Measurements from ENCODE around the gene HSD17B1. TPM values are rescaled to one million over a fixed set of nuclear protein-coding genes. Genes with fewer than 3 reads are reported as not detected.

HSD17B1 gene
- polyA plus RNA-seq, 1 donor from 2014 or later: 1.0 TPM

DNA sequence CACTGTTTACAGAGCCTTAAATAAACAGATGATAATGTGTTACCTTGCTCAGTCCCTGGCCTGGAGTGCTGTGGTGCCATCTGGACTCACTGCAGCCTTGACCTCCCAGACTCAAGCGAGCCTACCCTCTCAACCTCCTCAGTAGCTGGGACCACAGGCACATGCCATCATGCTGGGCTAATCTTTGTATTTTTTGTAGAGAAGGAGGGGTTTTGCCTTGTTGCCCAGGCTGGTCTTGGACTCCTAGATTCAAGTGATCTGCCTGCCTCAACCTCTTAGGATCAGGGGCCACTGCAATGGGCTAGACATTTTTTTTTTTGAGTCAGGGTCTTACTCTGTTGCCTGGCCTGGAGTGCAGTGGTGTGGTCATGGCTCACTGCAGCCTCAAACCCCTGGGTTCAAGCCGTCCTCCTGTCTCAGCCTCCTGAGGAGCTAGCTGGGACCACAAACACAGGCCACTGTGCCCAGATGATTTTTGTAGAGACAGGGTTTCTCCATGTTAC, 21.7 kb upstream of the HSD17B1 start:
- Histone ChIP-seq H3F3A (ENCODE audit: insufficient read depth, low read length, poor library complexity, severe bottlenecking) (no peaks in the 10 kb centered on the region), H3K36me3 (ENCODE audit: insufficient read depth, low read length) (no peaks in the 10 kb centered on the region), H3K4me3 (ENCODE audit: low read length) (no peak overlapping the region), H4K20me1 (ENCODE audit: insufficient read depth) (no peaks in the 10 kb centered on the region), H3K9ac (ENCODE audit: low read length) (no peak overlapping the region), H3K27me3 (ENCODE audit: insufficient read depth, low read depth, low read length) (no peaks in the 10 kb centered on the region), H3K27ac (ENCODE audit: low read length) (no peak overlapping the region), H3K79me2 (replicated peaks; ENCODE audit: insufficient read depth, low read length) (no peaks in the 10 kb centered on the region), H2AFZ (ENCODE audit: low read depth, low read length) (no peak overlapping the region), H3K4me2 (ENCODE audit: low read length) (no peak overlapping the region), H3K9me2 (ENCODE audit: insufficient read depth, low read length) (no peaks in the 10 kb centered on the region), H3K9me3 (ENCODE audit: low read length) (no peaks in the 10 kb centered on the region)
- TF ChIP-seq POLR2AphosphoS5 (IDR thresholded peaks at IDR 0.05): no peak
- no peak for TF ChIP-seq SMC3 (conservative IDR thresholded peaks at IDR 0.05; ENCODE audit: poor library complexity)
- no peak for TF ChIP-seq EP300 (conservative IDR thresholded peaks at IDR 0.05; ENCODE audit: poor library complexity, severe bottlenecking)
- TF ChIP-seq RAD21 (conservative IDR thresholded peaks at IDR 0.05): no peak
- no peak for TF ChIP-seq MXI1 (conservative IDR thresholded peaks at IDR 0.05; ENCODE audit: poor library complexity, severe bottlenecking)
- TF ChIP-seq TAF1 (IDR thresholded peaks at IDR 0.05; ENCODE audit: low read depth): no peak
- TF ChIP-seq, protein P1, sequence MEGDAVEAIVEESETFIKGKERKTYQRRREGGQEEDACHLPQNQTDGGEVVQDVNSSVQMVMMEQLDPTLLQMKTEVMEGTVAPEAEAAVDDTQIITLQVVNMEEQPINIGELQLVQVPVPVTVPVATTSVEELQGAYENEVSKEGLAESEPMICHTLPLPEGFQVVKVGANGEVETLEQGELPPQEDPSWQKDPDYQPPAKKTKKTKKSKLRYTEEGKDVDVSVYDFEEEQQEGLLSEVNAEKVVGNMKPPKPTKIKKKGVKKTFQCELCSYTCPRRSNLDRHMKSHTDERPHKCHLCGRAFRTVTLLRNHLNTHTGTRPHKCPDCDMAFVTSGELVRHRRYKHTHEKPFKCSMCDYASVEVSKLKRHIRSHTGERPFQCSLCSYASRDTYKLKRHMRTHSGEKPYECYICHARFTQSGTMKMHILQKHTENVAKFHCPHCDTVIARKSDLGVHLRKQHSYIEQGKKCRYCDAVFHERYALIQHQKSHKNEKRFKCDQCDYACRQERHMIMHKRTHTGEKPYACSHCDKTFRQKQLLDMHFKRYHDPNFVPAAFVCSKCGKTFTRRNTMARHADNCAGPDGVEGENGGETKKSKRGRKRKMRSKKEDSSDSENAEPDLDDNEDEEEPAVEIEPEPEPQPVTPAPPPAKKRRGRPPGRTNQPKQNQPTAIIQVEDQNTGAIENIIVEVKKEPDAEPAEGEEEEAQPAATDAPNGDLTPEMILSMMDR (IDR thresholded peaks at IDR 0.05; ENCODE audit: poor library complexity, severe bottlenecking): no peak
- TF ChIP-seq, protein P2, sequence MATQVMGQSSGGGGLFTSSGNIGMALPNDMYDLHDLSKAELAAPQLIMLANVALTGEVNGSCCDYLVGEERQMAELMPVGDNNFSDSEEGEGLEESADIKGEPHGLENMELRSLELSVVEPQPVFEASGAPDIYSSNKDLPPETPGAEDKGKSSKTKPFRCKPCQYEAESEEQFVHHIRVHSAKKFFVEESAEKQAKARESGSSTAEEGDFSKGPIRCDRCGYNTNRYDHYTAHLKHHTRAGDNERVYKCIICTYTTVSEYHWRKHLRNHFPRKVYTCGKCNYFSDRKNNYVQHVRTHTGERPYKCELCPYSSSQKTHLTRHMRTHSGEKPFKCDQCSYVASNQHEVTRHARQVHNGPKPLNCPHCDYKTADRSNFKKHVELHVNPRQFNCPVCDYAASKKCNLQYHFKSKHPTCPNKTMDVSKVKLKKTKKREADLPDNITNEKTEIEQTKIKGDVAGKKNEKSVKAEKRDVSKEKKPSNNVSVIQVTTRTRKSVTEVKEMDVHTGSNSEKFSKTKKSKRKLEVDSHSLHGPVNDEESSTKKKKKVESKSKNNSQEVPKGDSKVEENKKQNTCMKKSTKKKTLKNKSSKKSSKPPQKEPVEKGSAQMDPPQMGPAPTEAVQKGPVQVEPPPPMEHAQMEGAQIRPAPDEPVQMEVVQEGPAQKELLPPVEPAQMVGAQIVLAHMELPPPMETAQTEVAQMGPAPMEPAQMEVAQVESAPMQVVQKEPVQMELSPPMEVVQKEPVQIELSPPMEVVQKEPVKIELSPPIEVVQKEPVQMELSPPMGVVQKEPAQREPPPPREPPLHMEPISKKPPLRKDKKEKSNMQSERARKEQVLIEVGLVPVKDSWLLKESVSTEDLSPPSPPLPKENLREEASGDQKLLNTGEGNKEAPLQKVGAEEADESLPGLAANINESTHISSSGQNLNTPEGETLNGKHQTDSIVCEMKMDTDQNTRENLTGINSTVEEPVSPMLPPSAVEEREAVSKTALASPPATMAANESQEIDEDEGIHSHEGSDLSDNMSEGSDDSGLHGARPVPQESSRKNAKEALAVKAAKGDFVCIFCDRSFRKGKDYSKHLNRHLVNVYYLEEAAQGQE (IDR thresholded peaks at IDR 0.05; ENCODE audit: borderline replicate concordance): no peak
- no peak for TF ChIP-seq EZH2 (IDR thresholded peaks at IDR 0.05; ENCODE audit: borderline replicate concordance, insufficient read depth, low read length, poor library complexity, severe bottlenecking)

DNA sequence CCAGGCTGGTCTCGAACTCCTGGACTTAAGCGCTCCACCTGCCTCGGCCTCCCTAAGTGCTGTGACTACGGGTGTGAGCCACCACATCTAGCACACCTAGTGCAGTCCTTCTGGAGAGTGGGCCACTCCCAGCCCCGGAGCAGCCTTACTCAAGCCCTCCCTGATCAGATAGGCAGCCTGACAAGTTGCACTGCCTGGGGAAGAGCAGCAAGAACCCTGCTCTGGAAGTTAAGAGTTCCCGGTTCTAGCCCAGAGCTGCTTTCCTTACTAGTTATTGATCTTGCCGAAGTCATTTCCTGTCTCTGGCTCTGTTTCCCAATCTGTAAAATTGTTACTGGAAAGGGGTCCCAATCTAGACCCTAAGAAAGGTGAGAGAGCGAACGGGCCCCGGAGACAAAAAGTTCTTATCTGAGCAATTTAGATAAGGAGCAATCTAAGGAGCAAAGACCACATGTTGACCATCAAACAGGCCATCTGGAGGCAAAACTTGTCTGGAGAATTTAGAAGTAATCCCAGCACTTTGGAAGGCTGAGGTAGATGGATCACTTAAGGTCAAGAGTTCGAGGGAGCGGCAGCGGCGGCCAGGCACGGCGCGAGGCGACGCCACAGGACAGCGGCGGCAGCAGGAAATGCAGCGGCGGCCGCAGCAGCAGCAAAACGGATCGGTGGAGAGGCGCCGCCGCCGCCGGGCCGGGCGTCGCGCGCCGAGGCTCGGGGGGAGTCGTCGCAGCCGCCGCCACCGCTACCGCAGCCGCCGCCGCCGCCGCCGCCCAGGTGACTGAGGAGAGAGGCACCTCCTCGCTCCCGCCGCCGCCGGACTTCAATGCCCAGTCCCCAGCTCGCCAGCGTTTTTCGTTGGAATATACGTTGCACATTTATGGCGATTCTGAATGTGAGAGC, 21.0 kb upstream of the HSD17B1 start:
- Histone ChIP-seq H3K9me2 (ENCODE audit: insufficient read depth, low read length) (no peaks in the 10 kb centered on the region), H3K4me2 (ENCODE audit: low read length) (no peak overlapping the region), H3K79me2 (replicated peaks; ENCODE audit: insufficient read depth, low read length) (no peaks in the 10 kb centered on the region), H2AFZ (ENCODE audit: low read depth, low read length) (no peak overlapping the region), H3K27ac (ENCODE audit: low read length) (no peak overlapping the region), H3K4me3 (ENCODE audit: low read length) (peak overlapping the region; percentile 52), H3K27me3 (ENCODE audit: insufficient read depth, low read depth, low read length) (no peaks in the 10 kb centered on the region), H3K9me3 (ENCODE audit: low read length) (no peaks in the 10 kb centered on the region), H3K36me3 (ENCODE audit: insufficient read depth, low read length) (no peaks in the 10 kb centered on the region), H4K20me1 (ENCODE audit: insufficient read depth) (no peaks in the 10 kb centered on the region), H3F3A (ENCODE audit: insufficient read depth, low read length, poor library complexity, severe bottlenecking) (no peaks in the 10 kb centered on the region), H3K9ac (ENCODE audit: low read length) (peak overlapping the region; percentile 29)
- TF ChIP-seq, protein P1 (IDR thresholded peaks at IDR 0.05; ENCODE audit: poor library complexity, severe bottlenecking): peak; percentile 63
- TF ChIP-seq EZH2 (IDR thresholded peaks at IDR 0.05; ENCODE audit: borderline replicate concordance, insufficient read depth, low read length, poor library complexity, severe bottlenecking) (no peak), RAD21 (conservative IDR thresholded peaks at IDR 0.05) (peak; percentile 10)

Data from neural cell (in vitro differentiated cells).